ENCODE measurements around the gene MYT1. TPM values are rescaled to one million over a fixed set of nuclear protein-coding genes. Genes with fewer than 3 reads are reported as not detected.

Gene MYT1
- total RNA-seq, 1 donor from 2014 or later = 0.74 TPM

GRCh38 chr20:64198347-64198746 lies 34.1 kb downstream of the MYT1 start:
- no peak for DNase-seq (ENCODE audit: low spot score)
- Mint-ChIP-seq H3K27ac (ENCODE audit: unreplicated experiment) (no peak overlapping the region), H3K9me3 (ENCODE audit: unreplicated experiment) (no peaks in the 10 kb centered on the region), H3K4me1 (ENCODE audit: unreplicated experiment) (no peaks in the 10 kb centered on the region), H3K27me3 (ENCODE audit: unreplicated experiment) (peaks cover 5% of the 10 kb centered on the region), H3K4me3 (ENCODE audit: unreplicated experiment) (no peak overlapping the region), H3K36me3 (ENCODE audit: low read depth, unreplicated experiment) (no peaks in the 10 kb centered on the region)
- TF ChIP-seq CTCF (IDR thresholded peaks at IDR 0.05; ENCODE audit: unreplicated experiment) = no peak

- TF ChIP-seq CTCF (IDR thresholded peaks at IDR 0.05; ENCODE audit: unreplicated experiment) = no peak
- Mint-ChIP-seq H3K27ac (ENCODE audit: unreplicated experiment) (no peak overlapping the region), H3K9me3 (ENCODE audit: unreplicated experiment) (no peaks in the 10 kb centered on the region), H3K27me3 (ENCODE audit: unreplicated experiment) (peaks cover 5% of the 10 kb centered on the region), H3K36me3 (ENCODE audit: low read depth, unreplicated experiment) (no peaks in the 10 kb centered on the region), H3K4me1 (ENCODE audit: unreplicated experiment) (no peaks in the 10 kb centered on the region), H3K4me3 (ENCODE audit: unreplicated experiment) (no peak overlapping the region)
- DNase-seq (ENCODE audit: low spot score) = no peak
Measured at GRCh38 chr20:64199395-64199794, 35.1 kb downstream of the MYT1 start.

GRCh38 chr20:64200740-64201139 lies 36.5 kb downstream of the MYT1 start:
- Mint-ChIP-seq H3K36me3 (ENCODE audit: low read depth, unreplicated experiment) (no peaks in the 10 kb centered on the region), H3K4me3 (ENCODE audit: unreplicated experiment) (no peak overlapping the region), H3K27ac (ENCODE audit: unreplicated experiment) (no peak overlapping the region), H3K4me1 (ENCODE audit: unreplicated experiment) (no peaks in the 10 kb centered on the region), H3K27me3 (ENCODE audit: unreplicated experiment) (peaks cover 5% of the 10 kb centered on the region), H3K9me3 (ENCODE audit: unreplicated experiment) (no peaks in the 10 kb centered on the region)
- no peak for DNase-seq (ENCODE audit: low spot score)
- no peak for TF ChIP-seq CTCF (IDR thresholded peaks at IDR 0.05; ENCODE audit: unreplicated experiment)

GRCh38 chr20:64201653-64202052 lies 37.4 kb downstream of the MYT1 start:
- no peak for TF ChIP-seq CTCF (IDR thresholded peaks at IDR 0.05; ENCODE audit: unreplicated experiment)
- Mint-ChIP-seq H3K4me3 (ENCODE audit: unreplicated experiment) (no peak overlapping the region), H3K27me3 (ENCODE audit: unreplicated experiment) (peaks cover 7% of the 10 kb centered on the region), H3K36me3 (ENCODE audit: low read depth, unreplicated experiment) (no peaks in the 10 kb centered on the region), H3K9me3 (ENCODE audit: unreplicated experiment) (no peaks in the 10 kb centered on the region), H3K4me1 (ENCODE audit: unreplicated experiment) (no peaks in the 10 kb centered on the region), H3K27ac (ENCODE audit: unreplicated experiment) (no peak overlapping the region)
- DNase-seq (ENCODE audit: low spot score) = no peak

- no peak for TF ChIP-seq CTCF (IDR thresholded peaks at IDR 0.05; ENCODE audit: unreplicated experiment)
- Mint-ChIP-seq H3K27ac (ENCODE audit: unreplicated experiment) (no peak overlapping the region), H3K9me3 (ENCODE audit: unreplicated experiment) (no peaks in the 10 kb centered on the region), H3K27me3 (ENCODE audit: unreplicated experiment) (peaks cover 7% of the 10 kb centered on the region), H3K4me3 (ENCODE audit: unreplicated experiment) (no peak overlapping the region), H3K36me3 (ENCODE audit: low read depth, unreplicated experiment) (no peaks in the 10 kb centered on the region), H3K4me1 (ENCODE audit: unreplicated experiment) (no peaks in the 10 kb centered on the region)
- DNase-seq (ENCODE audit: low spot score) = no peak
Measured at GRCh38 chr20:64203037-64203777, 39.0 kb downstream of the MYT1 start.

All from endothelial cell (in vitro differentiated cells).